Right lobe of liver (tissue), 4 donors: ENCODE measurements around the gene GALNT17.

Experiments
- POLR2A ChIP-seq: fragments of 450-650 bp; IDR thresholded peaks from one replicate; pipeline ENCODE4 v1.6.1; 2017; ENCODE audit warnings: antibody characterized with exemption, mild to moderate bottlenecking
- TF ChIP-seq, protein P1 (sequence below), 4 donors: fragments of 200-600 bp in 3 of 4; fragments of 450-650 bp in 1 of 4; IDR thresholded peaks; one replicate each; pipeline versions ENCODE4 v1.5.1 to v1.8.0; 2016 to 2022; ENCODE audit warnings: antibody characterized with exemption in 4 of 4, mild to moderate bottlenecking in 2 of 4
- donor health status: DM: no; HTN: no; CAD: no.
- donor health status: DM: no; HTN: no; CAD: no.
- donor health status: DM: no; HTN: yes; CAD: no.

DNA sequence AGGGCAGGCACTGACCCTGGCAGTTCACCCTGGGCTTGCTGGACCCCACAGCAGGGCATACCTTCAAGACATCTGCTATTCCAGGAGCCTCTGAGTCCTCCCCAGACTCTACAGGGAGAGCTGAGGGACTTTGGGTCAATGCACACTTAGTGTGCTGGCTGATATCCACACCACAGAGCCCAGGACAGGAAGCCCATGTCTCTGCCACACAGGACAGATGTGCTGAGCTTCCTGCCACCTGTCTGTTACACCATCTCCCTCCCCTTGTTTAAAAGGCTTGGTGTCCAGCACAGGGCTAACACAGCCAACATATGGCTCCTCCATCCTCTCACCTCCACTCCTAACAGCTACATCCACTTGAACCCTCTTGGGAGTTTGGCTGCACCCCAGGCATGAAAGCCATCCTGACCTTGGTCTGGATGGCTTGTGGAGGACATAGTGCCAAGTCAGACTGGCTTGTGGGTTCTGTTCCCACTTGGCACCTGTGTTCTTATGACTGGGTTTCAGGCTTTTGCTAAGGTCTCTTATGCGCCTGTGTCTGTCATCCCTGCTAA lies 529.8 kb downstream of the GALNT17 start:
- TF ChIP-seq, protein P1, sequence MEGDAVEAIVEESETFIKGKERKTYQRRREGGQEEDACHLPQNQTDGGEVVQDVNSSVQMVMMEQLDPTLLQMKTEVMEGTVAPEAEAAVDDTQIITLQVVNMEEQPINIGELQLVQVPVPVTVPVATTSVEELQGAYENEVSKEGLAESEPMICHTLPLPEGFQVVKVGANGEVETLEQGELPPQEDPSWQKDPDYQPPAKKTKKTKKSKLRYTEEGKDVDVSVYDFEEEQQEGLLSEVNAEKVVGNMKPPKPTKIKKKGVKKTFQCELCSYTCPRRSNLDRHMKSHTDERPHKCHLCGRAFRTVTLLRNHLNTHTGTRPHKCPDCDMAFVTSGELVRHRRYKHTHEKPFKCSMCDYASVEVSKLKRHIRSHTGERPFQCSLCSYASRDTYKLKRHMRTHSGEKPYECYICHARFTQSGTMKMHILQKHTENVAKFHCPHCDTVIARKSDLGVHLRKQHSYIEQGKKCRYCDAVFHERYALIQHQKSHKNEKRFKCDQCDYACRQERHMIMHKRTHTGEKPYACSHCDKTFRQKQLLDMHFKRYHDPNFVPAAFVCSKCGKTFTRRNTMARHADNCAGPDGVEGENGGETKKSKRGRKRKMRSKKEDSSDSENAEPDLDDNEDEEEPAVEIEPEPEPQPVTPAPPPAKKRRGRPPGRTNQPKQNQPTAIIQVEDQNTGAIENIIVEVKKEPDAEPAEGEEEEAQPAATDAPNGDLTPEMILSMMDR (IDR thresholded peaks at IDR 0.05) = no peak
- TF ChIP-seq POLR2A = no peak
